NOMO-1 treated with DMSO at 0.1 percent for 48 hours (cell line): ENCODE results near the gene TSHZ1.

Source experiments
- DNase-seq: peaks from one replicate; lab custom pipeline; 2025; ENCODE audit not compliant: unreplicated experiment; lab: John Stamatoyannopoulos, UW

TSHZ1 gene

GRCh38 chr18:75220551-75221355 is 10.2 kb downstream of the TSHZ1 start:
- no peak for DNase-seq

- DNase-seq, result no peak
These were observed 10.8 kb downstream of the TSHZ1 start for GRCh38 chr18:75221397-75221796.

- DNase-seq, result no peak
These were observed 11.3 kb downstream of the TSHZ1 start for GRCh38 chr18:75221897-75222296.

- no peak for DNase-seq
These were observed 11.8 kb downstream of the TSHZ1 start for GRCh38 chr18:75222407-75222806.

GRCh38 chr18:75223687-75224347 is 13.2 kb downstream of the TSHZ1 start:
- DNase-seq, result no peak

- no peak for DNase-seq
These were observed 15.8 kb downstream of the TSHZ1 start for GRCh38 chr18:75226286-75226955.

- DNase-seq, result no peak
These were observed 16.3 kb downstream of the TSHZ1 start for GRCh38 chr18:75226956-75227316.

GRCh38 chr18:75227535-75228296 is 17.1 kb downstream of the TSHZ1 start:
- DNase-seq, result no peak

GRCh38 chr18:75228967-75229366 is 18.4 kb downstream of the TSHZ1 start:
- no peak for DNase-seq

- DNase-seq, result no peak
These were observed 18.8 kb downstream of the TSHZ1 start for GRCh38 chr18:75229437-75229836.

GRCh38 chr18:75230163-75231052 is 19.8 kb downstream of the TSHZ1 start:
- no peak for DNase-seq

GRCh38 chr18:75231053-75231406 is 20.4 kb downstream of the TSHZ1 start:
- DNase-seq, result no peak

GRCh38 chr18:75234901-75235300 is 24.3 kb downstream of the TSHZ1 start:
- no peak for DNase-seq

GRCh38 chr18:75235896-75236295 is 25.3 kb downstream of the TSHZ1 start:
- DNase-seq, result no peak

GRCh38 chr18:75238100-75238499 is 27.5 kb downstream of the TSHZ1 start:
- DNase-seq, result no peak

GRCh38 chr18:75238786-75239185 is 28.2 kb downstream of the TSHZ1 start:
- DNase-seq, result no peak

- DNase-seq, result no peak
These were observed 29.8 kb downstream of the TSHZ1 start for GRCh38 chr18:75240433-75240832.

GRCh38 chr18:75241705-75242104 is 31.1 kb downstream of the TSHZ1 start:
- no peak for DNase-seq

- no peak for DNase-seq
These were observed 34.0 kb downstream of the TSHZ1 start for GRCh38 chr18:75244351-75245313.
